ENCODE measurements around the gene NFKB2.

NFKB2 gene

DNA sequence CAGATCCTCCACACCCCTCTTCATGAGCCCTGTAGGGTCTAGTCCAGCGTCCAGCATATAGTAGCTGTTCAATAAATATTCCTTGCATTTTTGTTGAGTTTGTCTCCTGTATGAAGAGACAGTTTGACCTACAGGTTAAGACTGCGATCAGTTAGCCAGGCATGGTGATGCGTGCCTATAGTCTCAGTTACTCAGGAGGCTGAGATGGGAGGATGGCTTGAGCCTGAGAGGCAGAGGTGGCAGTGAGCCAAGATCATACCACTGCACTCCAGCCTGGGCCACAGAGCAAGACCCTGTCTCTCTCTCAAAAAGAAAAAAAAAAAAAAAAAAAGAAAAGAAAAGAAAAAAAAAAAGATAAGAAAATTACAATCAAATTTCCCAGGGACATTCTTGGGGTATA lies 42.0 kb downstream of the NFKB2 start:
- TF ChIP-seq, protein P1, sequence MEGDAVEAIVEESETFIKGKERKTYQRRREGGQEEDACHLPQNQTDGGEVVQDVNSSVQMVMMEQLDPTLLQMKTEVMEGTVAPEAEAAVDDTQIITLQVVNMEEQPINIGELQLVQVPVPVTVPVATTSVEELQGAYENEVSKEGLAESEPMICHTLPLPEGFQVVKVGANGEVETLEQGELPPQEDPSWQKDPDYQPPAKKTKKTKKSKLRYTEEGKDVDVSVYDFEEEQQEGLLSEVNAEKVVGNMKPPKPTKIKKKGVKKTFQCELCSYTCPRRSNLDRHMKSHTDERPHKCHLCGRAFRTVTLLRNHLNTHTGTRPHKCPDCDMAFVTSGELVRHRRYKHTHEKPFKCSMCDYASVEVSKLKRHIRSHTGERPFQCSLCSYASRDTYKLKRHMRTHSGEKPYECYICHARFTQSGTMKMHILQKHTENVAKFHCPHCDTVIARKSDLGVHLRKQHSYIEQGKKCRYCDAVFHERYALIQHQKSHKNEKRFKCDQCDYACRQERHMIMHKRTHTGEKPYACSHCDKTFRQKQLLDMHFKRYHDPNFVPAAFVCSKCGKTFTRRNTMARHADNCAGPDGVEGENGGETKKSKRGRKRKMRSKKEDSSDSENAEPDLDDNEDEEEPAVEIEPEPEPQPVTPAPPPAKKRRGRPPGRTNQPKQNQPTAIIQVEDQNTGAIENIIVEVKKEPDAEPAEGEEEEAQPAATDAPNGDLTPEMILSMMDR (IDR thresholded peaks at IDR 0.05) = no peak

DNA sequence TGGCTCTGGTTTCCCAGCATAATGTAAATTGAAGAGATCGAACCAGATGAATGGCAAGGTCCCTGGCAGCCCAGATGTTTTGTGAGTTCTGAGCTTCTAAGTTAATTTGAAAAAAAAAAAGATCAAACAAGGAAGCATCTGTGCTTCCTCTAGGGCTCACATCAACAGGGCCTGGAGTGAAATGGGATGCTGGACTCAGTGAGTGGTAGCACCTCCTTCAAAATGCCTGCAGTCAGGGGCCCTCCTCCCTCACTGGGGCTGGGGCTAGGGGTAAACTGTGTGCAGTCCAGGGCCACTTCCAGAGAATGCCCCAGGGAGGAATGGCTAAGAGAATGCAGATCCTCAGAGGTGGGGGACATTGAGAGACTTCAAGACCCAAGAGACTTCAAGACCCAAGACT lies 42.9 kb downstream of the NFKB2 start:
- TF ChIP-seq, protein P1 (IDR thresholded peaks at IDR 0.05) = no peak

DNA sequence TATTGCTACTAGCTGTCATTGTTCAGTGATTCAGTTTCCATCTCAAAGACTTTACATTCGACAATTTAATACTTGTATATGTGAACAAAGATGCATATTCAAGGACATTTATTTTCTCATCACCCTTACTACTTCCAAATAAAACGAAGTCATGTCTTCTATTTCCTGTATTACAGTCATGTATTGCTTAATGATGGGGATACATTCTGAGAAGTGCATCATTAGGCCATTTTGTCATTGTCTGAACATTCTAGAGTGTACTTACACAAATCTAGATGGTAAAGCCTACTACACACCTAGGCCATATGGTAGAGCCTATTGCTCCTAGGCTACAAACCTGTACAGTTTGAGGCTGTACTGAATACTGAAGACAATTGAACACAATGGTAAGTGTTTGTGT lies 49.3 kb downstream of the NFKB2 start:
- TF ChIP-seq, protein P1 (IDR thresholded peaks at IDR 0.05) = no peak

DNA sequence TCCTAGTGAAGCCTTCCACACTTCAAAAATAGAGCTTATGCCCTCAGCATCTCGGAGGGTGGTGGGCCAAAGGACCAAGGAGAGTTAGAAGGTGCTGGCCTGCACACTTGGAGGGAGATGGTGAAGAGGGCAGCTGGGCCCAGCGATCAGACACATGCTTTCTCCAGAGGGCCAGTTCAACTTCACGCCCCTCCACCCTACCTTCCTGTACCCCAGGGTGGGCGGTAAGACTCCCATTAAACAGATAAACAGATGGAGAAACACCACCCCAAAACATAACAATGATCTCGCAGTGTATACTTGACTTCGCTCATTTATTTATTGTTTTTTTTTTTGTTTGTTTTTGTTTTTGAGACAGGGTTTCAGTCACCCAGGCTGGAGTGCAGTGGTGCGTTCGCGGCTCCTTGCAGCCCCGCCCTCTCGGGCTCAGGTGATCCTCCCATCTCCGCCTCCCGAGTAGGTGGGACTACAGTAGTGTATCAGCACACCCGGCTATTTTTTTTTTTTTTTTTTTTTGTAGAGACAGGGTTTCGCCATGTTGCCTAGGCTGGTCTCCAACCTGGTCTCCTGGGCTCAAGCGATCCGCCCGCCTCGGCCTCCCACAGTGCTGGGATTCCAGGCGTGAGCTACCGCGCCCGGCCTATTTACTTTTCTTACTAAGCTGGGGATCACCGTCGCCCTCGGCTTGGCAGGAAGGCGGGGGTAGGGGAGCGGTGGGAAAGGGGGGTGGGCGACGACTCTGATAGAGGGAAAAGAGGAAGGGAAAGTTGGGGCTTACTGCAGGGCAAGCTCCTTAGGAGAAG lies 54.0 kb downstream of the NFKB2 start:
- TF ChIP-seq, protein P1 (IDR thresholded peaks at IDR 0.05) = no peak

DNA sequence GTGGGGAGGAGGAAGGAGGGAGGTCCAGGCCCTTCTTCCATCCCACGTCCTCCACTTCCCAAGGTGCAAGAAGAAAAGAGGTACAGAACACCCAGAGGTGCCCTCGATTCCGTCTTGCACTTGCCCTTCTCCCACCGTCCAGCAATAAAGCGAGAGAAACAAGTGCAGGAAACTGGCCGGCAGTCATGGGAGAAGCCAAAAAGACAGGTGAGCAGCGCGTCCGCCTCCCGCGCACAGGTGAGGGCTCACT lies 54.5 kb downstream of the NFKB2 start:
- TF ChIP-seq, protein P1 (IDR thresholded peaks at IDR 0.05) = no peak

DNA sequence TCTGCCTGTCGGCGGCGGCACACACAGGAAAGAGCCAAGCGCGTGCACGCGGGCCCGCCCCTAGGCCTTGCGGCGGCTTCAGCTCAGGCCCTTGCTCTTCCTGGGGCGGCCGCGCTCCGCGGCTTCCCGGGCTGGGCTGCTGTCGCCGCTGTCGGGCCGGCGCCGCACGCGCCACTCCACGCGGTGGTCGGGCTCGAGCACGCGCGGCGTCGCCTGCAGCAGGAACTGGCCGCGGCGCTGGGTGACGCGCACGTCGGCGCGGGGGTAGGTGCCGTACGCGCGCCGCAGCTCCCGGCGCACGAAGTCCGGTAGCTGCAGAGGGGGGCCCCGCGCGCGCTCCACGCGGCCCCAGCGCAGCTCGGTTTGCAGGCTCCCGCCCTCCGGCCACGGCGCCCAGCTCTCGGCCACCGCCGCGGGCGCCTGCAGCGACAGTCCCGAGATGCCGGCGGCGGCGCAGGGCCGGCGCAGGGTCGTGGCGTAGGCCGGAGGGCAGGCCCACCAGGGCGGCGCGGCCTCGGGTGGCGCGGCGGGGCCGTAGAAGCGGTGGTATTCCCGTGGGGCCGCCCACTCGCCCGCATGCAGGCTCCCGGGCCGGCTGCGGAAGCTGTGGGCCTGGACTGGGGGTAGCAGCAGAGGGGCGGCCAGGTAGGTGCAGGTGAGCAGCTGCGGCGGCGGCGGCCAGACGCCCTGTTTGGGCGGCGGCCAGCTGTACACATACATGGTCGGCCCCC lies 55.0 kb downstream of the NFKB2 start:
- TF ChIP-seq, protein P1 (IDR thresholded peaks at IDR 0.05) = no peak

DNA sequence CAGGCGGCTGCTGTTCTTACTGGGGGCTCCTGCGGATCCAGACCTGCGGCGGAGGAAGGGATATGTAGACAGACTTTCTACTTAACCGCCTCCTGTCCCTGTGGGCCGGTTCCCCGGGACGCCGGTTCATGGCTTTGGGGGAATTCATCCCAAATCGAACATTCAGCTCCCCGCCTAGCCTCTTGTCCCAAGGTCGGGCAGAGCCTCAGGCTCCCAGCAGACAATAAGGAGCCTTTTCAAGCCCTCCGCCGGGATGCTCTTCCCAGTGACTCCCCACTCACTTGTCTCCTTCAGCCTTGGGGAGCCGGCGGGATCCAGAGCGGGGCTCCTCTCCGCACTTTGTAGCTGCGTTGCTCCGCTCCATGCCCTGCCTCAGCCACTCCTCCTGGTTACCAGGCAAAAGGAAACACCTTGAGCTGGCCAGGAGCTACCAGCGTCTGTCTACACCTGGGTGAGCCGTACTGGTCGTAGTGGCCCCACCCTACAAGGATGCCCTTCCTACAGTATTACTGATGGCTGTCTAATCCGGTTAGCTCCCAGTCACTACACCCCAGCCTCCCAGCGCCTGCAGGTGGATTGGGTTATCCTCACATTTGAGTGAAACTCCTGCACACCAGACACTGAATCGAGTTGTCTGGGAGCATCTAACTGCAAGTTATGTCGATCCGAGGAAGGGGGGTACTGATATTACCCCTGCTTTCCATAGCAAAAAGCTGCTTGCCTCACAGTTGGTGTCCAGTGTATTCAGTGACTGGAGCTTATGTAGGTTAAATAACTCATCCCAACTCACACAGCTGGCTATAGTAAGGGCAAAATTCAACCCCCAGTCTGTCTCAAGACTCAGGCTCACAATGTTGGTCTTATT lies 55.8 kb downstream of the NFKB2 start, which contains the start of gene C10orf95:
C10orf95 (minus strand) TSS at position 439 of the 865 bp plus-strand sequence. CDS start 450 bp downstream, outside the sequence.
- TF ChIP-seq, protein P1 (IDR thresholded peaks at IDR 0.05) = no peak
